Left renal cortex interstitium (tissue), 4 donors: ENCODE data around the gene ARHGAP33. TPM values are rescaled to one million over a fixed set of nuclear protein-coding genes. Genes with fewer than 3 reads are reported as not detected.

Experiments
- DNase-seq, 4 donors: peaks; one replicate each; pipeline ENCODE4 v3.0.0-alpha.2; 2013; ENCODE audit warnings: low read depth in 4 of 4, low spot score in 2 of 4, missing footprints in 1 of 4
- polyA plus RNA-seq, 4 donors: library from polyadenylated mRNA; unstranded; fragments of 120-200 nt; gene quantifications; one replicate each; pipeline ENCODE4 v1.2.1, GENCODE V29; 2013; ENCODE audit not compliant: insufficient read length in 4 of 4

The ARHGAP33 gene
- polyA plus RNA-seq, result 10 to 100 TPM; 10.9 to 53.7 (median 30.0) TPM

GRCh38 chr19:35775298-35776101 lies at the start of gene ARHGAP33:
Gene ARHGAP33 (plus strand): TSS chr19:35775564. CDS start chr19:35775659, 95 bp downstream.
- peak; percentile 83 to 98 (median 96) for DNase-seq

- DNase-seq, result no peak
These were observed 48.1 kb upstream of the ARHGAP33 start for GRCh38 chr19:35727053-35727955.

- no peak for DNase-seq
These were observed 47.2 kb upstream of the ARHGAP33 start for GRCh38 chr19:35727956-35728706.

GRCh38 chr19:35729021-35729420 lies 46.3 kb upstream of the ARHGAP33 start:
- DNase-seq, result no peak

GRCh38 chr19:35729763-35730162 lies 45.6 kb upstream of the ARHGAP33 start:
- no peak for DNase-seq

GRCh38 chr19:35730326-35730725 lies 45.0 kb upstream of the ARHGAP33 start:
- DNase-seq, result no peak

- no peak for DNase-seq
These were observed 44.0 kb upstream of the ARHGAP33 start for GRCh38 chr19:35731353-35731752.

- no peak for DNase-seq
These were observed 43.5 kb upstream of the ARHGAP33 start for GRCh38 chr19:35731779-35732405.

- no peak for DNase-seq
These were observed 42.7 kb upstream of the ARHGAP33 start for GRCh38 chr19:35732540-35733179.

GRCh38 chr19:35733180-35734125 lies 41.9 kb upstream of the ARHGAP33 start:
- no peak for DNase-seq

- DNase-seq, result no peak
These were observed 41.1 kb upstream of the ARHGAP33 start for GRCh38 chr19:35734273-35734672.

- DNase-seq, result no peak
These were observed 40.5 kb upstream of the ARHGAP33 start for GRCh38 chr19:35734889-35735288.

GRCh38 chr19:35736913-35737886 lies 38.2 kb upstream of the ARHGAP33 start:
- DNase-seq, result no peak

GRCh38 chr19:35738021-35738886 lies 37.1 kb upstream of the ARHGAP33 start:
- no peak for DNase-seq

- DNase-seq, result no peak
These were observed 36.5 kb upstream of the ARHGAP33 start for GRCh38 chr19:35738887-35739229.

- DNase-seq, result no peak
These were observed 35.9 kb upstream of the ARHGAP33 start for GRCh38 chr19:35739275-35740107.
